ENCODE data around the gene SAPCD2. TPM values are rescaled to one million over a fixed set of nuclear protein-coding genes. Genes with fewer than 3 reads are reported as not detected.

The SAPCD2 gene
- total and polyA plus RNA-seq, 2 of the 4 experiments (the other 2 are of a cell fraction) = 3.4 to 4.9 TPM

- intact Hi-C loops (cut with micrococcal nuclease) (no loop called here), in situ Hi-C loops (cut with MboI; ENCODE audit: low sequenced_read_pairs) (no loop called here), dilution Hi-C loops (cut with HindIII; ENCODE audit: low sequenced_read_pairs, unreplicated experiment) (no loop called here)
- TF ChIP-seq ELK1 (IDR thresholded peaks at IDR 0.05; ENCODE audit: borderline replicate concordance, low read depth, low read length) (no peak), MXI1 (IDR thresholded peaks at IDR 0.05; ENCODE audit: borderline replicate concordance, low read depth, low read length) (no peak), USF2 (IDR thresholded peaks at IDR 0.05; ENCODE audit: low read depth, low read length) (no peak), SMC3 (IDR thresholded peaks at IDR 0.05; ENCODE audit: low read depth, low read length) (no peak), RAD21 (IDR thresholded peaks at IDR 0.05; ENCODE audit: low read length) (no peak), MAFK (IDR thresholded peaks at IDR 0.05; ENCODE audit: low read depth, low read length) (no peak), FOS (IDR thresholded peaks at IDR 0.05; ENCODE audit: low read depth, low read length) (no peak), POLR2A (IDR thresholded peaks at IDR 0.05; ENCODE audit: low read depth, low read length) (no peak), BHLHE40 (IDR thresholded peaks at IDR 0.05; ENCODE audit: low read depth, low read length) (no peak), CTCF (conservative IDR thresholded peaks at IDR 0.05; ENCODE audit: low read depth, low read length) (no peak)
- Histone ChIP-seq H3K56ac (ENCODE audit: extremely low read depth, insufficient read depth, low read length) (no peak overlapping the region), H3K4ac (ENCODE audit: low read depth, low read length) (no peak overlapping the region), H3K79me1 (ENCODE audit: low read depth in 1 of 2, low read length in 2 of 2) (peaks cover 5 to 10% of the 10 kb centered on the region in 2 experiments; a peak in 3 of 4 replicates), H3K27me3 (ENCODE audit: control insufficient read depth, insufficient read depth, low read length) (peaks cover 58% of the 10 kb centered on the region), H2AK5ac (ENCODE audit: low read depth, low read length) (no peak overlapping the region), H3K23ac (ENCODE audit: low read depth, low read length) (no peak overlapping the region), H2BK20ac (ENCODE audit: low read depth, low read length) (no peak overlapping the region), H4K8ac (ENCODE audit: low read depth in 2 of 2, low read length in 2 of 2) (no peak overlapping the region), H2AFZ (replicated peaks; ENCODE audit: low read length, poor library complexity) (no peak overlapping the region), H2AK9ac (replicated peaks; ENCODE audit: low read depth, low read length, poor library complexity) (no peak overlapping the region), H3K14ac (replicated peaks; ENCODE audit: low read depth, low read length) (no peak overlapping the region), H2BK5ac (ENCODE audit: low read depth, low read length, poor library complexity, severe bottlenecking) (no peak overlapping the region), H2BK15ac (ENCODE audit: low read depth, low read length) (no peak overlapping the region), H3K4me3 (ENCODE audit: insufficient read depth, low read depth, low read length) (no peak overlapping the region), H2BK120ac (ENCODE audit: low read depth, low read length) (no peak overlapping the region), H3K27ac (ENCODE audit: insufficient read depth, low read length) (no peak overlapping the region), H3K9ac (ENCODE audit: low read depth, low read length) (no peak overlapping the region), H3K36me3 (ENCODE audit: control insufficient read depth, insufficient read depth, low read length) (no peaks in the 10 kb centered on the region), H4K5ac (ENCODE audit: low read depth, low read length) (no peak overlapping the region), H3K9me1 (ENCODE audit: insufficient read depth, low read length) (no peaks in the 10 kb centered on the region), H3K4me1 (ENCODE audit: control insufficient read depth, insufficient read depth, low read length) (peaks cover 11% of the 10 kb centered on the region), H4K20me1 (ENCODE audit: insufficient read depth, low read length) (peaks cover 14% of the 10 kb centered on the region), H3K4me2 (ENCODE audit: low read depth, low read length) (no peak overlapping the region), H3K9me3 (ENCODE audit: control insufficient read depth, insufficient read depth, low read length) (no peaks in the 10 kb centered on the region), H4K91ac (ENCODE audit: insufficient read depth, low read depth, low read length) (no peak overlapping the region), H3K18ac (ENCODE audit: low read depth, low read length) (no peak overlapping the region)
- 29% methylated on average over 47 of the region's 72 CpGs; no CpG with 5 or more reads in 1 of the 2 experiments for WGBS, 2 experiments (ENCODE audit: extremely low coverage in 2 of 2, insufficient read length in 1 of 2)
- no TSS peak for BruUV-seq (replicated peaks)
- no peak for ATAC-seq (ENCODE audit: low read depth)
- no peak for DNase-seq
- CTCF ChIA-PET = interaction anchor here (1.1 kb wide), 1 partner anchor 15 kb away, joined by 3 read pairs; no protein-coding TSS in a partner anchor
- POLR2A ChIA-PET (ENCODE audit: unreplicated experiment) = no interaction called here
These were observed 21.5 kb downstream of the SAPCD2 start for GRCh38 chr9:137048655-137049543.
